Hypothalamus (tissue), 51 donors: Measurements from ENCODE around the gene SMARCD3.

ENCODE experiments used
- DNase-seq, 51 donors: peaks; one replicate each; lab custom pipeline; 2025; lab: John Stamatoyannopoulos, UW

The SMARCD3 gene

GRCh38 chr7:151218170-151218569 is 30.3 kb downstream of the SMARCD3 start:
- DNase-seq = no peak

DNA sequence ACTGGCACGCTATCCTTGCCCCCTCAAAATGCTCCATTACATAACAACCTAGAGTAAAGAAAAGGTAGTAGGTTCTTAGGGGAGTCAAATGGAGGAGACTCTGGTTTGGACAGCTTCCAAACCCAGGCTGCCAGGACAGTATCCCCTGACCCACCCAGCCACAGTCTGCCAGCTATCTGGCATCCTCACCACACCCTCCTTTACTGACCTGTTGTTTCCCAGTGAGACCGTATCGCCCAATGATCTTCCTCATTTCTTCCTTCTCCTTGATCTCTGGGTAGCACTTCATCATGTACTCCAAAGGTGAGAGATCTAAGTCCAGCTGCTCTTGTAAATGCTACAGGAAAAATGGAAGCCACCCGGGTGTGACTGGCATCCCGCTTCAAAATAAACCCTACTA is 33.1 kb downstream of the SMARCD3 start:
- DNase-seq = no peak

- DNase-seq = no peak
Observed at GRCh38 chr7:151213826-151214225, 34.7 kb downstream of the SMARCD3 start.

DNA sequence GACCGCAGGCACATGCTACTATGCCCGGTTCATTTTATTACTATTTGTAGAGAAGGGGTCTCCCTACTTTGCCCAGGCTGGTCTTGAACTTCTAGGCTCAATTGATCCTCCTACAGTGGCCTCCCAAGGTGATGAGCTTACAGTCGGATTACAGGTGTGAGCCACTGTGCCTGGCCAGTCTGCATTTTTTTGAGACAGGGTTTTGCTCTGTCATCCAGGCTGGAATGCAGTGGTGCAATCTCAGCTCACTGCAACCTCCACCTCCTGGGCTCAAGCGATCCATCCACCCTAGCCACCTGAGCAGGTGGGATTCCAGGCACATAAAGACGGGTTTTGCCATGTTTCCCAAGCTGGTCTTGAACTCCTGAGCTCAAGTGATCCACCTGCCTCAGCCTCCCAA is 35.9 kb downstream of the SMARCD3 start:
- no peak for DNase-seq

GRCh38 chr7:151211155-151211772 is 37.2 kb downstream of the SMARCD3 start:
- DNase-seq = no peak

DNA sequence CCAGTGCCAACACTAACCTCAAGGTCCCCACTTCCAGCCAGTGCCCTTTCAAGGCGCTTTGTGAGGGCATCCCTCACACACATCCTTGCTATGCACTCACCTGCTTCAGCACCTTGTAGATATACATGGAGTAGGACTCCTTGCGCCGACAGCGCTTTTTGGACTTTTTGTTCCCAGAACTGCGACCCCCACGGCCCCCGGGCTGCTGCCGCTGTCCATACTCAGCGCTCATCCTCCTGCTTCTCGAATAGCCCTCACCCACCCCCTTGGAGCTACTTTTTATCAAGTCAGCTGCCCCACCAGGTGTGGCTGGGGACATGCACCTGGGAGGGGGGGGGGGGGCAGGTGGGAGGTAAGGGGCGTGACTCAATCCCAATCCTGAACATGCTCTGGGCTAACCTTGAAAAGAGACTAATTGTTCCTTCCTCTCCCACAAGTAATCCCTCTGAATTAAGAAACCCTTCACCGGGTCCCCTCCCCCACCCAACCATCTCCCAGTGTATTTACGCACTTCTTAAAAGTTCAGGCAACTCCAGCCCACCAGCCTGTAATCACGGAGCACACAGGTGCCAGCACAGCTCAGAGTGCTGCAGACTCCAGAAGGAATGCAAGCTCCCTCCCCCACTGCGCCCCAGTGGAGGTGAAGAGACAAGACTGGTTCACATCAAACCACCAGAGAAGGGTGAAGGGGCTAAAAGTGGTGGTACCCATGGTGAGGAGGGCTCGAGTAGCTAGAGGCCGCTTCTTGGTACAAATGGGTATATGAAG is 38.2 kb downstream of the SMARCD3 start, which contains the start of gene H2BK1:
Gene H2BK1 (minus strand): TSS at position 402 of the 768 bp plus-strand sequence. CDS start 170 bp downstream, at position 232.
- DNase-seq = no peak

GRCh38 chr7:151209588-151209987 is 38.9 kb downstream of the SMARCD3 start:
- no peak for DNase-seq

DNA sequence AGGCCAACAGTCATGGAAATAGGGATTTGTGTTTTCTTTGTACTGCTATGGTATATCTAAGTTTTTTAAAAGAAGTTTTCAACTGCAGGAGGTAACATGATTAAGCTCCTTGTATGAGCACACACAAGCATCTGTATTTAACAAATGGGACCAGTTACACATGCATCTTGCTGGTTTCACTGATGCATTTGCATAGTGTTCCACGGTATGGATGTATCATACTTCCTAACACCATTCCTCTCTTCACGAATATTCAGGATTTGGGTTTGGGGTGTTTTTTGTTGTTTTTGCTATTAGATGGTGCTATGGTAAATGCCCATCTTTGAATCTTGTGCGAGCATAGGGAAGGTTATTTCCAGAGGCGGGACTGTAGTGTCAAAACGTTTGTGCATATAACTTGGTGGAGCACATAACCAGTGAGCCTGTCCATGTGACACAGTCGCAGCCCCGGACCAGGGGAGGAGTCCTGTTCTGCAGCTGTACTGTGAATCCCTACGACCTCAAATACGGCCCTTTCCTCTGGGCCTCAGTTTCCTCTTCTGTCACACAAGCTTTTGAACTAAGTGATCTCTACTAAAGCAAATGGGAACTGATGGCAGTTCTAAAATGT is 40.1 kb downstream of the SMARCD3 start:
- DNase-seq = no peak

- no peak for DNase-seq
Observed at GRCh38 chr7:151207804-151208203, 40.7 kb downstream of the SMARCD3 start.

GRCh38 chr7:151207315-151207714 is 41.2 kb downstream of the SMARCD3 start:
- no peak for DNase-seq

DNA sequence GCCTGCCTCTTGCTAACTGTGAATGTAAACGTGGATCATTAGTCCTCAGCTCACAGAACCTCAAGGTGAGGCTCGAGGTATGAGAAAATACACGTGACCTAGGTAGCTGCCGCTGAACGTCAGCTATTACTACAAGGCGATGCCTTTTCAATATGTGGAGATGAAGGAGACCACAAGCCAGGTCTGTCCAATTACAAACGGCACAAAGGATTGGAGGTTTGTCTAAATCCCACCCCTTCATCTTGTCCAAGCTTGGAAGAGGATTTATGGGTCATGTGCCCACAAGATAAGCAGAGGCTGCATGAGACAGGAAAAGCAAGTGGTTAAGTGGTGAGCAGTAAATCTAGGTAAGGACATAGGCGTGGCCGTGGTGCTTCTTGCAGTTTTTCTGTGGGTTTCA is 41.6 kb downstream of the SMARCD3 start:
- no peak for DNase-seq

DNA sequence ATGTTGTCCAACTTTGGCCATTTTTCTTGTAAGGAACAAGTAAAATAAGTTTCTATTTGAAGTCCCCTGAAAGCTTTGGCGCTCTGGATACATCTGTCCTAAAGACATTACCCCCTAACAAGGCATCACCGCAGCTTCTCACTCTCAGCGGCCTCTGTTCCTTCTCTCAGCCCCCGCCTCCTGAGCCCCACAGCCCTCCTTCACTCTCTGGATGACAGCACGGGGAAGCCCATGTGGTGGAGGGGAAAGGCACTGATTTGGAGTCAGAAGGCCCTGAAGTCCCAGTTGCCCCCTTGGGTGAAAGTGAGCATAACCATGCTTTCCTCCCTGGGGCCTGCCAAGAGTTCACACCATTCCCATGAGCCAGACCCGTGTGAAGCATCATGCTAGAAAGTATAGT is 42.8 kb downstream of the SMARCD3 start:
- DNase-seq = no peak

DNA sequence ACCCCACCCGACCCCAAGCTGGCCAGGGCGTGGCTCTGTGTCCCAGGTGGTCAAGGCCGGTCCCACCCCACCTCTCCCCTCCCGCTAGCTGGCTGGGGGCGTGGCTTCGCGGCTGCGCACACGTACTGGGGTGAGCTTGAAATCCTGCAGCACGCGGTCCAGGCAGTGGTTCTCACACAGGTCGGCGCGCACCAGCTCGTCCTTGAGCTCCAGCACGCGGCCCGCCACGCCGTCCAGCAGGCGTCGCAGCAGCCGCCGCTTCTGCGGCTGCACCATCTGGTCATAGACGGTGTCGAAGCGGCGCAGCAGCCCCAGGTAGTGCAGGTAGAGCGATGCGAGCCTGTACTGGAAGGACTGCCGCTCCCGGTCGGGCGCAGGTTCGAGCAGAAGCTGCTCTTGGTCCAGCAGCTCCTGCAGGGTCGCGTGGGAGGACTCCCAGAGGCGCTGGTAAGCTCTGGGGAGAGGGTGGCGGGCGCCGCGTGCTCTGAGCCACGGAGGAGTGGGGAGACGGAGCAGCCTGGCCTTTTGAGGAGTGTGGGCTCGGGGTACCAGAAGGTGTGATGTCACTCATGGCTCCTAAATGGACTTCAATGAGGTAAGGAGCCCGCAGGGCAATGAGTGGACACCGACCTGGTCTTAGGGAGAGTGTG is 44.0 kb downstream of the SMARCD3 start:
- no peak for DNase-seq

DNA sequence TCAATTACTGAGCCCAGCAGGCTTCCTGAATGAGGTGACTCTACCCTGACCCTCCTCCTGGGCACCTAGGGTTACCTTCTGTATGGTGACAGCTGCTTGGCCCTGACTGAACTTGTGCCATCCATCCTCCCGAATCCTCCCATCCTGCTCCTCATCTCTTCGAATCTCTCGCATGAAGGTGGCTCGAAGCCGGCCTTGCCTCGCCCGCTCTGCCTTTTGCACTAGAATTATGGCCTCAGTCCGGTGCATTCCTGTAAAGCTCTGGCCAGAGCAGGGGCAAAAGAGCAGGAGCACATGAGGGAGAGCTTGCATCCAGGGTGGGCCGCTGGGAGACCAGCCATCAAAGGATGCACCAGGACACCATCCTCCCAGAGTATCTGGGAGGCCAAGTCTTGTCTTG is 45.7 kb downstream of the SMARCD3 start:
- DNase-seq = no peak

- no peak for DNase-seq
Observed at GRCh38 chr7:151201751-151202150, 46.7 kb downstream of the SMARCD3 start.

DNA sequence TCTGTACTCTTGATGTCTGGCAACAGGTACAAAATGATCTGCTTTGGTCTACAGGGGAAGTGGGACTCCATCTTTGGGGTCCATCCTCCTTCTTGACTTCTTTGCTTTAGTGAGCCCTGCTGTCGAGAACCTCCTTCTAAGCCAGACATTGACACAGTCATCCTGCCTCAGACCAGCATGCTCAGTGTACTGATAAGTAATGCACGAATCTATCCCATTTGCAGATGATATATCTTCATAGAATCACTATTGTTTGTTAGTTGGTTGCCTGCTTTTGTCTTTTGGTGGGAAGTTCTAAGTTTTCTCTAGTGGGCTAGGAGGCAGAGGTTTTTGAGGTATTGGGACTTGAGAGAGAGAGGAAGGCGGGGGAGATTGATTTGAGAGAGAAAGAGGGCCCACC is 47.1 kb downstream of the SMARCD3 start:
- no peak for DNase-seq

DNA sequence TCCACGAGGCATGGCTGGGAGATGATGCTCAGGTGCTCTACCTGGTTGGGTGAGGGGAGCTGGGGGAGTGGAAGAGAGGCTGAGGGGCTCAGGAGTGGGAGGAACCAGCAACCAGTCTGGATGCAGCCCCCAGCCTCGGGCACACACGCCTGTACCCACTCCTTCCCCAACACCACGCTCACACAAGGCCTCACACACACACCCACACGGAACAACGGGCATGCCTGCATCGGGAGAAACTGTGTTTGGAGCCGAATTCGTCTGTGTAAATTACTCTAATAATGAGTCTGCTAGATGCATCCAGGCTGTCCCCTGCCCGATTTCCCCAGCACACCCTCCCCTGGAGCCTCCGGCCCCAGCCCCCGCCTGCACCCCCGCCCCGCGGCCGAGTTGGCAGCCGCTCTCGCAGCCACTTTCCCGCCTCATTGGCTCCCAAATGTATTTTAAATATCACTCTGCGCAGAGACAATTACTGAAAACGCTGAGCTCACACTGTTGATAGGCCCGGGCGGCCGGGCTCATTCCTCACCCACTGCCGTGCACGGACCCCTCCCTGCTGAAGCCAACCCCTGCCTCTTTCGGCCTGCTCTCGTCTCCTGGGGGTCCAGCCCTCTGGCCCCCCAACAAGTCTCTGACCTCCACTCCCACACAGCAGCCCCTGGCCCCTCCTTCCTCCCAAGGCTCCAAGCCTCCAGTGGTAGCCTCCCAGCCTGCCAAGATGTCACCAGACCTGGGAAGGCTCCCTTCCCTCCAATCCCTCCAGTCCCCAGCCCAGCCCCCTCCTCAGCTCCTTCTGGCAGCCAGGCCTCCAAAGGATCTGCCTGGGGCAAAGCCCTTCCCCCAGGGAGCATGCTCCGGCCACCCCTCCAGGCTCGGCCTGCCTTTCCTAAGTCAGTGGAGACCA is 49.3 kb downstream of the SMARCD3 start:
- DNase-seq = peak in 9 of 51 donors; percentile 4 to 49 (median 17)

GRCh38 chr7:151197932-151198331 is 50.6 kb downstream of the SMARCD3 start:
- no peak for DNase-seq

DNA sequence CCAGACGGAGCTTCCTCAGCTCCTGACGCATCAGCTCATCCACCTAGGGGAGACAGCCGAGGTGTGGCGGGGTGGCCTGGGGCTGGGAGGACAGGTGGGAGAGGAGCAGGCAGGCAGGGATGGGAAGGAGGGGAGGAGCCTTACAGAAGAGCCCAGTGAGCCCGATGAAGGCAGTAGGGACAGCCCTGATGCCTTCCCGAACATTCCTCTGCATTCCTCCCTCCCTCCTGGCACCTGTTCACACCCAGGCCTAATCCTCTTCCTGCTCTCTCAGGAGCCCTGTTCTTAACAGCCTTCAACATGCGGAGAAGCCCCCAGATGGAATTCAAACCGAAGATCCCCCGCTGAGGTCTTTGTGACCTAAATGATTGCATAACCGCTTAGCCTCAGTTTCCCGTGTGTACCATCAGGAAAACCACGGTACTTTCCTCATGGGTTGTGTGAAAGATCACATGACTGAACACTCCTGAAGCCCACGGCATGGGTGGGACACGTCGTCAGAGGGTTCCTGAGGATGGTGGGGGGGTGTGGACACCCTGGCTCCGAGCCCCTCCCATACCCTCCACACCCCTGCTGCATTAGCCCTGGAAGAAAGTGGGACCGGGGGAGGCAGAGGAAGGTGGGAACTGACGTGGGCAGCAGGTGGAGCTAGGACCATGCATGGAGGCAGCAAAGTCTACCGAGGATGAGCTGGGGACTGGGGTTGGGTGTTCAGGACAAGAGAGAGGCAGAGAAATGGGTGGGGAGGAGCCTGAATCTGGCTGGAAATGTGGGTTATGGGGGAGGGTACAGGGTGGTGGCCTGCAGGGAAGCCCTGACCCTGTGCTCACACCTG is 52.7 kb downstream of the SMARCD3 start:
- DNase-seq = no peak
